ENCODE measurements around the gene CPZ.

CPZ gene

GRCh38 chr4:8656711-8657380 lies 64.3 kb downstream of the CPZ start:
- DNase-seq, result no peak

GRCh38 chr4:8657381-8658088 lies 65.0 kb downstream of the CPZ start:
- no peak for DNase-seq

GRCh38 chr4:8662776-8663175 lies 70.2 kb downstream of the CPZ start:
- DNase-seq, result no peak

- DNase-seq, result no peak
Measured at GRCh38 chr4:8664031-8664805, 71.7 kb downstream of the CPZ start.

GRCh38 chr4:8664976-8665375 lies 72.4 kb downstream of the CPZ start:
- no peak for DNase-seq

GRCh38 chr4:8665406-8666360 lies 73.1 kb downstream of the CPZ start:
- DNase-seq, result no peak

GRCh38 chr4:8666581-8666980 lies 74.0 kb downstream of the CPZ start:
- DNase-seq, result no peak
